Left colon (tissue), 2 donors: Measurements from ENCODE around the gene SYNGR2. TPM values are rescaled to one million over a fixed set of nuclear protein-coding genes. Genes with fewer than 3 reads are reported as not detected.
"Not testable (repeated sequence)": the region's sequence is repeated elsewhere in the genome, so short reads cannot be mapped to it uniquely, and the experiment has no call there.

Experiments used
- ATAC-seq: fragments of 200-7000 bp; cut with Tn5 transposase; one replicate; pipeline ENCODE4 v1.9.1; 2020; ENCODE audit warnings: mild to moderate bottlenecking, moderate library complexity
- DNase-seq, 2 donors: peaks; one replicate each; pipeline ENCODE4 v3.0.0-alpha.2; 2020
- intact Hi-C, 2 donors: fragments of 100-400 bp; cut with DNase I in 1 of 2; cut with micrococcal nuclease in 1 of 2; formaldehyde crosslinking; loops; one replicate each; pipeline versions ENCODE4 v1.11.2 to v1.14.0; 2022; cut with DNase I, micrococcal nuclease
- total RNA-seq, 2 donors: library from RNA; stranded (reverse); fragmentation: NEBNext Ultra II Directional; extraction: Animal tissue kit (Norgen Biotek cat#: 25700); gene quantifications; one replicate each; pipeline ENCODE4 v1.2.1, GENCODE V29; 2021
- donor health status: DM: no; HTN: no; CAD: no.
- donor health status: DM: yes; HTN: yes; CAD: no.

SYNGR2 gene
- total RNA-seq, 2 donors from 2014 or later = 173 to 188 TPM

DNA sequence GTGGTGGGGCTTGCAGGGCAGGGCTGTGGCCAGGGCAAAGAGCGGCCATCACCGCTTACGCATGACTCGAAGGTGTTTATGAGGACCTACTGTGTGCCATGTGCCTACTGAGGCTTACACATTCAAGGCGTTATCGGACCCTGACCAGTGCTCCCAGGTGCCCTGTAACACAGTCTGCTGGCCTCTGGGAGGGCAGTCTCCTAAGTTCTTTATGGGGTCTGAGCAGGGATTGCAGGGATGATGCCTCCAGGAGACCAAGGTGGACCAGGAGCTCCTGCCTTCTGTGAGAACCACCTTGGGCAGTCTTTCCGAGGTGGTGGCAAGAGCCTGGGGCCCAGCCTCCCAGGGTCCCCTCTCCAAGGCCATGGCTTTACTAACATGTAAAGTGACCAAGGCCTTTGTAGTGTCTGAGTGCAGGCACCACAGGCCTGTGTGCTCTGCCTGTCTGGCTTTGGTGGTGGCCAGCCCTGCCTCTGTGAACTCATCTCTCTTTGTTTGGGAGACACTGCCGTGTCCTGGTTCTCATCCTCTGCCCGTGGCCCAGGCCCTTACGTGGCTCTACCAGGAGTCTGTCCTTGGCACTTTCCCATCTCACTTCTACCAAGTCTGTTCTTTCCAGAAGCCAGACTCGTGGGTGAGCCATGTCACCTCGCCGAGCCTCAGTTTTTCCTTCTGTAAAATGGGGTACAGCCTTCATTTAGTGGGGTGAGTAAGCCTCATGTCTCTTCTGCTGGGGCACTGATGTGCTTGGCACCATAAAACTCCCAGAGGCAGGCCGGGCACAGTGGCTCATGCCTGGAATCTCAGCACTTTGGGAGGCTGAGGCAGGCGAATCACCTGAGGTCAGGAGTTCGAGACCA, 3.4 kb upstream of the SYNGR2 start:
- ATAC-seq (no peak), DNase-seq (no peak)
- intact Hi-C loops = no loop called here

DNA sequence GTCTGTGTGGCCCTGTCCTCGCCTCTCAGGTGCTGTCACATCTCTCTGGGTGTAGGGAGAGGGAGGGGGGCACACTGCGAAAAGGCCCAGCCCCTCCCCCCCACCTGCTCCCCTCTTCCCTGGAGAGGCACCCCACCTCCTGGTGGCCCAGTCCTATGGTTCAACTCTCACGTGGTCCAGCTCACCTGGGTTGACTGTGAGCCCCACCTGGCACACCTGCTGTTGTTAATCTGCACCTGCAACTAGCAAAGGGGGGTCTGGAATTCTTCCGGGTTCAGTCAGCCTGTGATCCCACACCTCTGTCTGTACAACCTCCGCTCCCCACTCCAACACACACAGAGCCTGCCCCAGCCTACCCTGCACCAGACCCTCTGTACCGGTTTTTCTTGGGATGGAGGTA, 2.0 kb upstream of the SYNGR2 start:
- ATAC-seq = peak; percentile 6
- DNase-seq = peak; percentile 46 to 71
- intact Hi-C loops = no loop called here

DNA sequence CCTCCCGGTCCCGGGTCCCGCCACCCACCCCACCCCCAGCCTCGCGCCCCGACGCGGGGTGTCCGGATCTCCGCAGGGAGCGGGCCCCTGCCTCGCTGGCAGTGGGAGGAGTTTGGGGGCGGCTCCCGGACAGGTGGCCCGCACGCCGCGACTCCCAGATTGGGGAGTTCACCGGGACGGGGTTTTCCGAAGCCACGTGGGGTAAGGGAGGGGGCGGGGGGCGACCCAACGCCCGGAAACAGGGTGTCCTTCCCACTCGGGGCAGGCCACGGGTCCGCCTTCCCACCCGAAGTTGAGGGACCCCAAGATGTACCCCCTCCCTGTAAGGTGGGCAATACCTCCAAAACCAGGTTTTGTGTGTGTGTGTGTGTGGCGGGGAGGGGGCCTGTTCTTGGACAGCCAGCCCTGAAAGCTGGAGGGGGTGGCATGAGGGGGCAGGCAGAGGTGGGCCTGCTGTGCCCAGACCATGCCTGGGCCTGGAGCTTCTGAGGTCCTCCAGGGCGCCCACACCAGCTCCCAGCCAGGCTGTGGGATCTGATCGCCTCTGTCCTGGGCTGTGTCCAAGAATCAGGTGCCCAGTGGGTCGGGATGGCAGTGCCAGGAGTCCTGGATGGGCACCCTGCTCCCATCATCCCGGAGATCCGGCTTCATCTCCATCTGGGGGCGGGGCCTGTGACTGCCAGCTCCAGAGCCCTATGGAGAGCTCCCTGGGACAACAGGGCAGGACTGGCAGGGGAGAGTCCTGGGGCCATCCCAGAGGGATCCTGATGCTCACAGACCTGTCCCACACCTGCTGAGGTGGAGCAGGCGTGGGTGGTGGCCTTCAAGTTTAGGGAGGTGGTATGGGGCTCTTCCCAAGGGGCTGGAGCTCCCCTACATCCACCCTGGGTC, 767 bp downstream of the SYNGR2 start:
- intact Hi-C loops = no loop called here
- ATAC-seq (peak; percentile 49), DNase-seq (peak; percentile 87 to 88)

DNA sequence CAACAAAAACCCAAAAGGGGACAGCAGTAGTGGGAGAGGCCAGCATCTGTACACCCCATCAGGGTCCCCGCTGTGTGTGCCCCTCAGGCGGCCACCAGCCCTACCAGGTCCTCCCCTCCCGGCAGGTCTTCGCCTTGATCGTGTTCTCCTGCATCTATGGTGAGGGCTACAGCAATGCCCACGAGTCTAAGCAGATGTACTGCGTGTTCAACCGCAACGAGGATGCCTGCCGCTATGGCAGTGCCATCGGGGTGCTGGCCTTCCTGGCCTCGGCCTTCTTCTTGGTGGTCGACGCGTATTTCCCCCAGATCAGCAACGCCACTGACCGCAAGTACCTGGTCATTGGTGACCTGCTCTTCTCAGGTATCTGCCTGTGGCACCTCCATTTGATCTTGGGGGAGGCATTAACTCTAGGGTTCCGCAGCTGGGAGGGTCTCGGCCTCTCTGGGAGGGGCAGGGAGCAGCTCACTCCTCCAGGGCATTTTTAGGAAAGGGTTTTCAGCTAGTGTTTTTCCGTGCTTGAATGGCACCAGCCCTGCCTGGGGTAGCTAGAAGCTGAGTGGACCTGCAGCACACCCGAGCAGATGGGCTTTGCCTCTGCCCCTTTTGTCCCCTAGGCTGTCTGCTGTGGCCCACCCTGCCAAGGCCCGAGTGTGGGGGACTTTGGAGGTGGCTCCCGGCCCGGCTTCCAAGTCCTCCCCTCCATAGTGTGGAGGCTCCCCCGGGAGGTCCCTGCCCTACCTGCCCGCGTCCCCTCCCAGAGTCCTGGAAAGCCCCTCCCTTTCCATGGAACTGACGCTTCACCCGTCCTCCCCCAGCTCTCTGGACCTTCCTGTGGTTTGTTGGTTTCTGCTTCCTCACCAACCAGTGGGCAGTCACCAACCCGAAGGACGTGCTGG, 2.6 kb downstream of the SYNGR2 start:
- intact Hi-C loops = loop anchor here in 1 of 2 donors (10.0 kb wide), 1 partner anchor 56 kb away; no protein-coding TSS in a partner anchor

DNA sequence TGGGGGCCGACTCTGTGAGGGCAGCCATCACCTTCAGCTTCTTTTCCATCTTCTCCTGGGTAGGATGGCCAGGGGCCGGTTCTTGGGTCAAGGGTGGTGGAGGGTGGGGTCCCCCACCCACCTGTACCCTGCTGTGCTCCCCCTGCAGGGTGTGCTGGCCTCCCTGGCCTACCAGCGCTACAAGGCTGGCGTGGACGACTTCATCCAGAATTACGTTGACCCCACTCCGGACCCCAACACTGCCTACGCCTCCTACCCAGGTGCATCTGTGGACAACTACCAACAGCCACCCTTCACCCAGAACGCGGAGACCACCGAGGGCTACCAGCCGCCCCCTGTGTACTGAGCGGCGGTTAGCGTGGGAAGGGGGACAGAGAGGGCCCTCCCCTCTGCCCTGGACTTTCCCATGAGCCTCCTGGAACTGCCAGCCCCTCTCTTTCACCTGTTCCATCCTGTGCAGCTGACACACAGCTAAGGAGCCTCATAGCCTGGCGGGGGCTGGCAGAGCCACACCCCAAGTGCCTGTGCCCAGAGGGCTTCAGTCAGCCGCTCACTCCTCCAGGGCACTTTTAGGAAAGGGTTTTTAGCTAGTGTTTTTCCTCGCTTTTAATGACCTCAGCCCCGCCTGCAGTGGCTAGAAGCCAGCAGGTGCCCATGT, 3.3 kb downstream of the SYNGR2 start:
- not testable (repeated sequence) for ATAC-seq, DNase-seq
- intact Hi-C loops = loop anchor here in 1 of 2 donors (10.0 kb wide), 1 partner anchor 57 kb away; no protein-coding TSS in a partner anchor

More for the DNA sequence above, 2.6 kb downstream of the SYNGR2 start:
- ATAC-seq = no peak
- DNase-seq = no peak

DNA sequence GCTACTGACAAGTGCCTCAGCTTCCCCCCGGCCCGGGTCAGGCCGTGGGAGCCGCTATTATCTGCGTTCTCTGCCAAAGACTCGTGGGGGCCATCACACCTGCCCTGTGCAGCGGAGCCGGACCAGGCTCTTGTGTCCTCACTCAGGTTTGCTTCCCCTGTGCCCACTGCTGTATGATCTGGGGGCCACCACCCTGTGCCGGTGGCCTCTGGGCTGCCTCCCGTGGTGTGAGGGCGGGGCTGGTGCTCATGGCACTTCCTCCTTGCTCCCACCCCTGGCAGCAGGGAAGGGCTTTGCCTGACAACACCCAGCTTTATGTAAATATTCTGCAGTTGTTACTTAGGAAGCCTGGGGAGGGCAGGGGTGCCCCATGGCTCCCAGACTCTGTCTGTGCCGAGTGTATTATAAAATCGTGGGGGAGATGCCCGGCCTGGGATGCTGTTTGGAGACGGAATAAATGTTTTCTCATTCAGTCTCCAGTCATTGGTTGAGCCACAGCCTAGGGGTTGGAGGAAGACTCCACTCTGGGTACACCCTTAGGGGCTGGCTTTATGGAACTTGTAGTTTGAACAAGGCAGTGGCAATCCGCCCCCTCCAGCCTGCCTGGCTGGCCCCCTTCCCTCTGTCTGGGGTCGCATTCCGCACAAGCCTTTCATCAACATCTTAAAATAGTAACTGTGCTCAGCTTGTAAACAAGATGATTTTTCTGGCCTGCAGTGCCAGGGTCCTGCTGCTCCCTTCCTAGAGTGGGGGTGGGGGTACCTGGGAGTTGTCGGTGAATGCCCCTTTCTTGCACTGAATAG, 4.1 kb downstream of the SYNGR2 start:
- DNase-seq (peak; percentile 86 to 92), ATAC-seq (peak; percentile 50)

DNA sequence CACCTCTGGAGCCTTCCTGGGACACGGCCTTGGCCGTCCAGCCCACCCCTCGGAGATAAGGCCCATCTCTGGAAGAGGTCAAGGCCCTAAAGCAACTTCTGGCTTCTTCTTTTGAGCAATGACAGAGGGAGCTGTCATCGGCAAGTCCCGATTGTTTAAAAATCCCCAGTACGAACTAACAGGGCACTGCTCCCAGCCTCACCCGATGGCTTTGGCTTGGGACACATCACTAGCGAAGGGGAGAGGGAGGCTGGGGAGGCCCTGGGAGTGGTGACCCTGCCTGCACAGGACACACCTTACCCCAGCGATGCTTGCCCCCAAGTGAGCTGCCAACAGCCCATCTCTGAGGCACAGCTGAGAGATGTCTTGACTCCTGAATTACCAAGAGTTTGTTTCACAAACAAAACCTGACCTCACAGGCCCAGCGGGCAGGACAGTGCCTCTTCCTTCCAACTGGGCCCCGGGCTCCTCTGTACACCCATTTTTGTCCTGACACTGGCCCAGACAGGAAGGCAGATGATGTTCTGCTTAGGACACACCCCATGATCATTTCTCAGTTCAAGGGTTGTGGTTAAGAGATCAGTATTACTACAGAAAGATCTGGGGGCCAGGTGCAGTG, 4.8 kb downstream of the SYNGR2 start:
- intact Hi-C loops = loop anchor here in 1 of 2 donors (10.0 kb wide), 1 partner anchor 58 kb away; no protein-coding TSS in a partner anchor
- ATAC-seq (no peak), DNase-seq (peak in 1 of 2 donors; percentile 52)

More for the DNA sequence above, 4.1 kb downstream of the SYNGR2 start:
- intact Hi-C loops = loop anchor here in 1 of 2 donors (10.0 kb wide), 1 partner anchor 58 kb away; no protein-coding TSS in a partner anchor

DNA sequence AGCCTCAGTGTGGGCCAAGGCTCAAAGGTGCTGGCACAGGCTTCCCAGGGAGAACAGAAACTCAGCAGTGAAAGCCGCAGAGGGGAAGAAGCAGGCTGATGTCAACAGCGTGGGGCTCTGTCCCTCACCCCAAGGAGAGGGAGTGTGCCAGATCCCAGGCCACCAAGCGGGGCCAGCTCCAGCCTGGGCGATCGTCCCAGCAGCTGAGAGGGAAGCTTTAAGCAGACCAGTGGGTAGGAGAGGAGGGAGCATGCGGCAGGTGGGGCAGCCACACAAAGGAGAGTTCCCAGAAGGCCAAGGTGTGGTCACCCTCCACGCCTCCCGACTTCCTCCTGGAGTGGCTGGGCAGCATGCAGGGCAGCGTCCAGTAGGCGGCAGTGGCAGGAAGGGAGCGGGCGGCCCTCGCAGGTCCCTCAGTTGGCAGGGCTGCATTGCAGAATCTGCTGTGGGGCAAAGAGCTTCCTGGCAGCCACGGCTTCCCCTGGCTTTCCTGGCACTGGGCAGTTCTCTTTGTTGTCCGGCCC, 6.0 kb downstream of the SYNGR2 start:
- peak; percentile 90 to 94 for DNase-seq
- intact Hi-C loops = loop anchor here in 1 of 2 donors (10.0 kb wide), 1 partner anchor 60 kb away; no protein-coding TSS in a partner anchor
- peak; percentile 75 for ATAC-seq

DNA sequence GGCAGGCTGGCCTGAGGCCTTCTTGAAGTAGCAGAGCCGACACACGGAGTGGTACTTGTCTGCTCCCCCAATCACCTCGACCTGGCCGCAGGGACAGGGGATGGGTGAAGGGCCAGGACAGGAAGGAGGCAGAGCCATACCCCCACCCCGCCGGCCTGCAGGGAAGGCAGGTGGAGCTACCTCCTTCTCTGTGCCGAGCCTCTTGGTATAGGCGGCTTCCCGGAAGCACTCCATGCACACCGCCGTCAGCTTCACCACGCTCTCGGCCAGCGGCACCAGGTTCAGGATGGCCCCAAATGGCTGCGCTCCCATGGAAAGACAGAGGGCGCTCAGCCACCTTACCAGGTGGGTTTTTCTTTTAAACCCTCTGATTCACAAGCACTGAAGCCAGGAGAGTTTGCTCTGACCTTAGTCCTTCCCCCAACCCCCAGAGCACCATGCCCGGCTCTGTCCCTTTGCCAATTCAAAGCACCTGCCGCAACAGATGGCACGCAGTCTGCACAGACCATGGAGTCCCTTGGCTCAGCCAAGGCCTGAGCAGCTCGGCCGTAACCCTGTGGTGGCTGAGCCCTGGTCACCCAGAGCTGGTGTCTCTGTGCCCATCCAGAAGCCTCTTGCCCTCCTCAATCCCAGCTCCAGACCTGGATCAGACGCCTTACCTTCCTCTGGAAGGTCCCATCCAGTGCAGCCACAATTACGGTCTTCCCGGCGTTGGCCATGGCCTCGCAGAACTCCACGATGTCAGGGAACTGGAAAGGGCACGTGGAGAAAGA, 6.7 kb downstream of the SYNGR2 start:
- DNase-seq (peak; percentile 72 to 73), ATAC-seq (peak; percentile 45)
- intact Hi-C loops = loop anchor here (5.0 to 10.0 kb wide), 2 partner anchors 58 to 60 kb away; no protein-coding TSS in a partner anchor

DNA sequence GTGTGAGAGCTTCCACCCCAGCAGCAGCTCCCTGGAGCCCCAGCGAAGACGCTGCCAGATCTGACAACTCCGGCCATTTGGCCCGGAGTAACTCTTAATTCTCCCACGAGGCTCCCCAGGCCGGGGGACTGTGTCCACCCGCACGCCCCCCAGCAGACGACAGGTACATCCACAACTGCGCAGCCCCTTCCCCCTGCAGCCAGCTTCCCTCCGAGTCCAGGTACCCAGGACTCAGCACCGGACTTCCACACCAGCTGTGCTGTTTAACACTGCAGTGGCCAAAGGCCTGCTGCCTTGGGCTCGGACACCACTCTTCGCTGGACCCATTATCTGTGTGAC, 7.2 kb downstream of the SYNGR2 start:
- intact Hi-C loops = loop anchor here (5.0 to 10.0 kb wide), 2 partner anchors 58 to 61 kb away; no protein-coding TSS in a partner anchor
- DNase-seq (no peak), ATAC-seq (no peak)

DNA sequence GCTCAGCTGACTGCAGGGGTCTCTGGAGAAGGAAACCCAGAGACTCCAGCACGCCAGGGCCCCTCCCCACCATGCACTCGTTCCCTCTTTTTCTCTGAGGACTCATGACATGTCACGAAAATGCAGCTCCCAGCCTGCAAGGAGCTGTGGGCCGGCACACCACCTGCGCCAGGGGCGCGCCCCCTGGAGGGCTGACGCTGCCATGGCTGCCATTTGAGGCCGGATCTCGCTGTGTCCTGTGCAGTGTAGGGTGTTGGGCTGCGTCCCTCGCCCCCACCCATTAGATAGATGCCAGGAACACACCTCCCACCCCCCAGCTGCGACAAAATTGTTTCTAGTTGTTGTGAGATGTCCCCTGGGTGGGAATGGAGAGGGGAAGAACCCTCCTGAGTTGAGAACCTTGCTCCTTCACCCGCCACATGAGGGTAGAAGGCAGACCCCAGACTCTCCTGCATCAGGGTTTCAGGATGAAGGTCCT, 8.2 kb downstream of the SYNGR2 start:
- intact Hi-C loops = loop anchor here (5.0 to 10.0 kb wide), 2 partner anchors 59 to 62 kb away; no protein-coding TSS in a partner anchor
- ATAC-seq = peak; percentile 31
- peak; percentile 68 to 87 for DNase-seq

DNA sequence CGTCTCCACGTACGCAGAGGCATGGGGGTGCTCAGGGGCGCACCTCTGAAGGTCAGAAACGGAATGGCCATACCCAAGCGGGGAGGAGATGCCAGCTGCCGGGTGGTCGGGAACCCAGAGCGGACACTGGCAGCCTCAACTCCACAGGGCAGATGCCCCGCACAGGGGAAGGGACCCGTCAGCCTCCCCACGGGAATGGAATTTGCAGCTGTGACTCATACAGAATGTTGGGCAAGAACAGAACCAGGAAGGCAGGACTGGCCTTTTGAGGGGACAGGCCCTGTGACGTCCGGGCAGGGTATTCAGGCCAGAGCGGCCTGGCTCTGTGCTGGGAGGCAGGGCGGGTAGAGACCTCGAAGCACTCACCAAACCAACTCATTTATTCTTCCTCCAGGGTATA, 11.0 kb downstream of the SYNGR2 start:
- ATAC-seq (no peak), DNase-seq (no peak)
- intact Hi-C loops = loop anchor here (5.0 to 10.0 kb wide), 2 partner anchors 62 to 65 kb away; no protein-coding TSS in a partner anchor

DNA sequence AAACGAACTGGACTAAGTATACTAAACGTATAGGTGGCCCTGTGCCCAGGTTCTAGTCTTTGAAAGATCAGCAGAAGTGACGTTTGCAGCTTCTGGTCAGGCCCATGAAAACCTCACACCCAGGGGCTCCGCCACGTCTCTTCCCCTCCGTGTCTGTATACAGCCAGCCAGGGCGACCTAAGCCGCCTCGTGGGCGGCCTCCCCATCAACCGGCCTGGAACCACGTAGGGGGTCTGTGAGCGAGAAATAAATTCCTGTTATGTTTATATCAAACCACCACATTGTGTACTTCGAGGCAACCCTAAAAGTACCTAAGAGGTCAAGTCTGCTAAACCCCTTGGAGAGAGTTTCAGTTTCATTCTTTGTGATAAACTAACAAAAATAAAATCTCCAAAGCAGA, 11.7 kb downstream of the SYNGR2 start:
- ATAC-seq (no peak), DNase-seq (no peak)
- intact Hi-C loops = no loop called here

DNA sequence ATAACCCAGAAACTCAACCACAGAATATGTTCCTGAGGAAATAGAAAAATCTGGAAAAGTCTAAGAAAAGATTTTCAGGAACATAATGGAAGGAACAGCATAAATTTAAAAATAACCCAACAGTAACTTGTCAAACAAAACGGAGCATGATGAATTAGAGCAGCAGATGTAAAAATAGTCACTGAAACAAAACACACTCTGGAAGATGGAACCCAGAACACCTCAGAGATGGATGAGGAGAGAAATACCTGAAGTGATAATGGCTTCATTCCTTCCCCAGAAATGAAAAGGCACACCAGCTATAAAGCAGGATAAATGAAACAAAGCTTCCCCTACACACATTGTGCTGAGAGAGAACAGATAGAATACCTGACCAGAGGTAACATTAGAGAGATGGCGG, 12.1 kb downstream of the SYNGR2 start:
- ATAC-seq = no peak
- intact Hi-C loops = no loop called here
- DNase-seq = no peak

DNA sequence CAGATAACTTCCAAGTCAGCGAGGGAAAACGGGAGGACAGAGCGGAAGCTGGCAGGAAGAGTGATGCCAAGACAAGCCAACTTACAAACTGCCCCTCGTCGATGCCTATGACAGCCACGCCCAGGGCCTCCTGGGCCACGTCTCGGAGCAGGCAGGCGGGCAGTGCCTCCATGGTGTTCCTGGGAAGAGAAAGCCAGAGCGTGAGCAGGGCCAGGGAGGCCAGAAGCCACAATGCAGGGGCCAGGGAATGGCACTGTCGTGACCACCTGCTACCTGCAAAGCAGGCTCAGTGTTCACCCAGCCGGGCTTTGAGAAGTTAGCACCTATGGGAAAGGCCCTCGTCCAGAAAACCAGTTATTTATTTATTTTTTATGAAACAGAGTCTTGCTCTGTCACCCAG, 14.1 kb downstream of the SYNGR2 start:
- no peak for DNase-seq
- no peak for ATAC-seq
- intact Hi-C loops = no loop called here
